K562 (cell line): ENCODE measurements around the gene RASIP1. TPM values are rescaled to one million over a fixed set of nuclear protein-coding genes. Genes with fewer than 3 reads are reported as not detected.
A peak's percentile ranks its signal among the peaks of the same experiment; 100 is the strongest.

Source experiments
- ATAC-seq: fragments of 200-7000 bp; cut with Tn5 transposase; 3 replicates; pipeline ENCODE4 v1.9.1; 2020; ENCODE audit warnings: moderate library complexity
- BruUV-seq: library from RNA; stranded (reverse); fragments of 400-500 nt; replicated peaks from 2 replicates; lab custom pipeline; 2021; lab: Mats Ljungman, UMichigan
- CTCF ChIA-PET: fragments of 300-600 bp; formaldehyde crosslinking; extraction: SDS; loops from one replicate; lab custom pipeline; 2021; ENCODE audit warnings: low intra/inter-chr PET ratio; lab: Yijun Ruan, JAX
- POLR2A ChIA-PET: fragments of 300-600, 350-650 bp; sonication (Branson Sonifier 250); formaldehyde crosslinking; extraction: SDS; loops from one replicate; lab custom pipeline; 2021; ENCODE audit warnings: antibody characterized with exemption, inconsistent platforms; lab: Yijun Ruan, JAX
- DNase-seq, 4 experiments: peaks; one replicate each; pipeline versions ENCODE4 v3.0.0 to v3.0.0-alpha.2; 2011 to 2018; ENCODE audit warnings: low spot score in 3 of 4, mixed read lengths in 3 of 4; ENCODE audit errors: extremely low read depth in 1 of 4
- FAIRE-seq: peaks from 2 replicates; lab custom pipeline; 2011; peaks lifted over from hg19 to GRCh38; lab: Jason Lieb, UNC
- H2AFZ ChIP-seq: 2 replicates; pipeline ENCODE4 v1.6.0; 2011; ENCODE audit warnings: low read depth, low read length, control low read depth, inconsistent platforms
- H3K27ac ChIP-seq: fragments of 200-600 bp; 3 replicates; pipeline ENCODE4 v1.8.0; 2011; ENCODE audit warnings: low read depth, mild to moderate bottlenecking, control low read depth, inconsistent platforms, low read length, moderate library complexity, mixed read lengths; ENCODE audit errors: extremely low read depth
- H3K27me3 ChIP-seq, 2 experiments: fragments of 300-600 bp in 1 of 2; 2 replicates in 1 of 2; 3 replicates in 1 of 2; pipeline versions ENCODE4 v1.6.0 to v1.8.0; 2011; ENCODE audit warnings: inconsistent platforms in 2 of 2, low read length in 2 of 2, mild to moderate bottlenecking in 1 of 2, mixed read lengths in 1 of 2, moderate library complexity in 1 of 2; ENCODE audit not compliant: control insufficient read depth in 2 of 2, insufficient read depth in 2 of 2
- H3K36me3 ChIP-seq: fragments of 300-600 bp; 3 replicates; pipeline ENCODE4 v1.8.0; 2011; ENCODE audit warnings: mild to moderate bottlenecking, low read length, inconsistent platforms; ENCODE audit not compliant: control insufficient read depth, insufficient read depth
- H3K4me1 ChIP-seq, 2 experiments: fragments of 200-600 bp in 1 of 2; replicated peaks in 1 of 2; 2 replicates in 1 of 2; 3 replicates in 1 of 2; pipeline versions ENCODE4 v1.5.1 to v1.8.0; 2011; ENCODE audit warnings: inconsistent platforms in 2 of 2, low read length in 2 of 2, mild to moderate bottlenecking in 1 of 2, mixed read lengths in 1 of 2, moderate library complexity in 1 of 2; ENCODE audit not compliant: control insufficient read depth in 2 of 2, insufficient read depth in 2 of 2
- H3K4me2 ChIP-seq: 2 replicates; pipeline ENCODE4 v1.6.1; 2011; ENCODE audit warnings: low read length, control low read depth, inconsistent platforms, mixed read lengths; ENCODE audit not compliant: insufficient read depth
- H3K4me3 ChIP-seq: fragments of 200-600 bp; sonication (generic), shearing (Covaris generic); 2 replicates; pipeline ENCODE4 v1.5.1; 2016; ENCODE audit warnings: control low read depth, inconsistent platforms
- H3K79me2 ChIP-seq: fragments of 200-600 bp; 3 replicates; pipeline ENCODE4 v1.8.0; 2011; ENCODE audit warnings: low read length, inconsistent platforms; ENCODE audit not compliant: control insufficient read depth, insufficient read depth
- H3K9ac ChIP-seq, 2 experiments: 2 replicates each; pipeline versions ENCODE4 v1.6.0 to v1.6.1; 2011; ENCODE audit warnings: low read depth in 2 of 2, low read length in 2 of 2, control low read depth in 1 of 2, inconsistent platforms in 1 of 2, mild to moderate bottlenecking in 1 of 2, mixed read lengths in 1 of 2; ENCODE audit not compliant: insufficient read depth in 1 of 2
- H3K9me1 ChIP-seq: one replicate; pipeline ENCODE4 v1.6.0; 2011; ENCODE audit warnings: inconsistent platforms, mild to moderate bottlenecking, low read length, moderate library complexity; ENCODE audit not compliant: control insufficient read depth, insufficient read depth
- H3K9me3 ChIP-seq: replicated peaks from 2 replicates; pipeline ENCODE4 v1.5.1; 2011; ENCODE audit warnings: low read depth, low read length, inconsistent platforms; ENCODE audit not compliant: control insufficient read depth, insufficient read depth
- H4K20me1 ChIP-seq: replicated peaks from 2 replicates; pipeline ENCODE4 v1.6.1; 2011; ENCODE audit warnings: low read length, inconsistent platforms, mixed read lengths; ENCODE audit not compliant: control insufficient read depth, insufficient read depth
- CHD2 ChIP-seq: IDR thresholded peaks from 2 replicates; pipeline ENCODE4 v1.6.1; 2011; ENCODE audit warnings: low read depth, low read length
- DPF2 ChIP-seq: fragments of 450-650 bp; IDR thresholded peaks from 2 replicates; pipeline ENCODE4 v1.6.1; 2016
- FOXA1 ChIP-seq: fragments of 450-650 bp; IDR thresholded peaks from 2 replicates; pipeline ENCODE4 v1.6.1; 2016; ENCODE audit warnings: mild to moderate bottlenecking, borderline replicate concordance
- MAFF ChIP-seq: IDR thresholded peaks from 2 replicates; pipeline ENCODE4 v1.6.1; 2012; ENCODE audit warnings: low read length, improper control_type of control experiment
- MEF2D ChIP-seq: conservative IDR thresholded peaks from 2 replicates; pipeline ENCODE4 v1.6.1; 2016; ENCODE audit warnings: low read depth, missing genetic modification characterization, missing compliant biosample characterization
- PURB ChIP-seq: sonication (generic); formaldehyde crosslinking; IDR thresholded peaks from 2 replicates; pipeline ENCODE4 v1.9.0; 2021; ENCODE audit warnings: low read depth, mild to moderate bottlenecking, missing genetic modification reagents
- TSC22D4 ChIP-seq: fragments of 450-650 bp; IDR thresholded peaks from 2 replicates; pipeline ENCODE4 v1.6.1; 2016; ENCODE audit warnings: missing genetic modification characterization, missing biosample characterization, control low read depth
- ZNF77 ChIP-seq: fragments of 250-450 bp; sonication (Bioruptor Pico); IDR thresholded peaks from 2 replicates; pipeline ENCODE4 v1.5.0; 2020
- WGBS: fragments of 100-300 bp; shearing (Covaris generic); methylation state at CpG from one replicate; pipeline ENCODE4 v1.1.6; 2016; ENCODE audit warnings: low coverage, mixed read lengths; ENCODE audit not compliant: insufficient coverage; ENCODE audit errors: missing lambda C conversion rate; 5-methylcytosine and 5-hydroxymethylcytosine counted together
- in situ Hi-C: fragments of 300-500 bp; cut with MboI; formaldehyde crosslinking; loops from 4 replicates; pipeline ENCODE4 v1.15.0; 2018; ENCODE audit warnings: inconsistent platforms, mixed read lengths
- intact Hi-C: fragments of 100-400 bp; cut with micrococcal nuclease; formaldehyde crosslinking; loops from 2 replicates; pipeline ENCODE4 v1.14.2; 2022
- polyA plus RNA-seq, 8 experiments: library from polyadenylated mRNA; depleted of rRNA in 4 of 8; stranded (reverse) in 5 of 8; unstranded in 3 of 8; fragments of >200 nt; fragmentation: Nextera tagmentation in 2 of 8; fragmentation: Illumina TruSeq in 1 of 8; extraction: Ambion mirVana in 2 of 8; extraction: Trizol in 1 of 8; gene quantifications; 2 replicates each; pipeline versions ENCODE4 v1.2.1 to v1.2.3, GENCODE V29; 2011 to 2014; ENCODE audit warnings: inconsistent platforms in 1 of 8, missing spikeins in 1 of 8
- total RNA-seq, 7 experiments: library from RNA; depleted of rRNA in 6 of 7; stranded (reverse); fragments of >200 nt in 6 of 7; fragmentation: Illumina TruSeq in 2 of 7; extraction: Trizol in 2 of 7; gene quantifications; 2 replicates each; pipeline versions ENCODE4 v1.2.1 to v1.2.3, GENCODE V29; 2011 to 2021; ENCODE audit warnings: low replicate concordance in 1 of 7
- TF ChIP-seq, protein P1 (sequence below): fragments of 450-650 bp; IDR thresholded peaks from 2 replicates; pipeline ENCODE4 v1.6.1; 2016; ENCODE audit warnings: missing biosample characterization, missing genetic modification characterization
- TF ChIP-seq, protein P2 (sequence below): sonication (generic); formaldehyde crosslinking; IDR thresholded peaks from 2 replicates; pipeline ENCODE4 v1.8.1; 2022; ENCODE audit warnings: missing genetic modification reagents
- TF ChIP-seq, protein P3 (sequence below), 2 experiments: IDR thresholded peaks in 1 of 2; conservative IDR thresholded peaks in 1 of 2; 2 replicates each; pipeline ENCODE4 v1.6.1; 2016; ENCODE audit warnings: low read depth in 2 of 2, mild to moderate bottlenecking in 1 of 2, missing compliant biosample characterization in 1 of 2, missing genetic modification characterization in 1 of 2, moderate library complexity in 1 of 2

The RASIP1 gene
- total and polyA plus RNA-seq, 9 of the 15 experiments (the other 6 are each of a cell fraction or from before 2014, with no cell fraction given): 0.20 to 4.7 (median 1.5) TPM

DNA sequence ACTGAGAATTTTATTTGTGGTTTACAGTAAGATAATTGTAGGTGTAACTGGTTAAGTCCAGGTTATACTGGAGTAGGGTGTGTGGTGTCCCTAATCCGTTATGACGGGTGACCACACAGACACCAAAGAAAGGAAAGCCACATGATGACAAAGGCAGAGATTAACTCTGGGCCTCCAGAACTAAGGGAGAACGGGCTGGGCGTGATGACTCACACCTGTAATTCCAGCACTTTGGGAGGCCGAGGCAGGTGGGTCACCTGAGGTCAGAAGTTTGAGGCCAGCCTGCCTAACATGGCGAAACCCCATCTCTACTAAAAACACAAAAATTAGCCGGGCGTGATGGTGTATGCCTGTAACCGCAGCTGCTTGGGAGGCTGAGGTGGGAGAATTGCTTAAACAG, 54.8 kb downstream of the RASIP1 start (continued):
- TF ChIP-seq, protein P1, sequence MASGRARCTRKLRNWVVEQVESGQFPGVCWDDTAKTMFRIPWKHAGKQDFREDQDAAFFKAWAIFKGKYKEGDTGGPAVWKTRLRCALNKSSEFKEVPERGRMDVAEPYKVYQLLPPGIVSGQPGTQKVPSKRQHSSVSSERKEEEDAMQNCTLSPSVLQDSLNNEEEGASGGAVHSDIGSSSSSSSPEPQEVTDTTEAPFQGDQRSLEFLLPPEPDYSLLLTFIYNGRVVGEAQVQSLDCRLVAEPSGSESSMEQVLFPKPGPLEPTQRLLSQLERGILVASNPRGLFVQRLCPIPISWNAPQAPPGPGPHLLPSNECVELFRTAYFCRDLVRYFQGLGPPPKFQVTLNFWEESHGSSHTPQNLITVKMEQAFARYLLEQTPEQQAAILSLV (tag): no peak
- TF ChIP-seq DPF2 (0 out of 2 replicates have a peak, but pooled peaks have one; percentile 36), MAFF (no peak), MEF2D (tag) (no peak), TSC22D4 (tag) (no peak)

DNA sequence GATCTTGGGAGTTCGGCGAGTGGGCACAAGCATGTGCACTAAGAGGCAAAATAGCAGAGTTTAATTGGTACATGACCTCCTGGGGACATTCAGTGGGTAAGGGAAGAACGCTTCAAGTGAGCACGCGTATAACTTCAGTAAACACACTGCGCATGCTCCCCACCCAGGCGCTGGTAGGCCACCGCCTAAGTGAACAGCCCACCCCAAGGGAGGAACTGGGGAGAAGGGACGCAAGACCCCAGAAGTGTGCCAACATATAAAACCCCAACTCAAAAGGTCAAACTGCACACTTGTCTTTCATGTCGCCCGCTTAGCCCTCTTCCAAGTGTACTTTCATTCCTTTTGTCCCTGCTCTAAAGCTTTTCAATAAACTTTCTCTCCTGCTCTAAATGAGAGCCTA, 57.1 kb downstream of the RASIP1 start:
- in situ Hi-C loops (no loop called here), intact Hi-C loops (no loop called here)
- no peak overlapping the region for H3K27ac ChIP-seq
- H4K20me1 ChIP-seq: no peaks in the 10 kb centered on the region
- H3K4me2 ChIP-seq: no peak overlapping the region
- peaks cover 16 to 42% of the 10 kb centered on the region in 2 experiments for H3K4me1 ChIP-seq
- no peaks in the 10 kb centered on the region for H3K27me3 ChIP-seq
- H2AFZ ChIP-seq: no peak overlapping the region
- no peak overlapping the region for H3K4me3 ChIP-seq
- H3K9ac ChIP-seq: no peak overlapping the region
- ChIA-PET POLR2A (no interaction called here), CTCF (no interaction called here)
- TF ChIP-seq, protein P2, sequence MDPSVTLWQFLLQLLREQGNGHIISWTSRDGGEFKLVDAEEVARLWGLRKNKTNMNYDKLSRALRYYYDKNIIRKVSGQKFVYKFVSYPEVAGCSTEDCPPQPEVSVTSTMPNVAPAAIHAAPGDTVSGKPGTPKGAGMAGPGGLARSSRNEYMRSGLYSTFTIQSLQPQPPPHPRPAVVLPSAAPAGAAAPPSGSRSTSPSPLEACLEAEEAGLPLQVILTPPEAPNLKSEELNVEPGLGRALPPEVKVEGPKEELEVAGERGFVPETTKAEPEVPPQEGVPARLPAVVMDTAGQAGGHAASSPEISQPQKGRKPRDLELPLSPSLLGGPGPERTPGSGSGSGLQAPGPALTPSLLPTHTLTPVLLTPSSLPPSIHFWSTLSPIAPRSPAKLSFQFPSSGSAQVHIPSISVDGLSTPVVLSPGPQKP (CRISPR knock-in tag): no peak
- no peak for TF ChIP-seq FOXA1
- TF ChIP-seq, protein P3, sequence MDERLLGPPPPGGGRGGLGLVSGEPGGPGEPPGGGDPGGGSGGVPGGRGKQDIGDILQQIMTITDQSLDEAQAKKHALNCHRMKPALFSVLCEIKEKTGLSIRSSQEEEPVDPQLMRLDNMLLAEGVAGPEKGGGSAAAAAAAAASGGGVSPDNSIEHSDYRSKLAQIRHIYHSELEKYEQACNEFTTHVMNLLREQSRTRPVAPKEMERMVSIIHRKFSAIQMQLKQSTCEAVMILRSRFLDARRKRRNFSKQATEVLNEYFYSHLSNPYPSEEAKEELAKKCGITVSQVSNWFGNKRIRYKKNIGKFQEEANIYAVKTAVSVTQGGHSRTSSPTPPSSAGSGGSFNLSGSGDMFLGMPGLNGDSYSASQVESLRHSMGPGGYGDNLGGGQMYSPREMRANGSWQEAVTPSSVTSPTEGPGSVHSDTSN (CRISPR knock-in tag; IDR thresholded peaks at IDR 0.05; ENCODE audit: low read depth): no peak
- TF ChIP-seq, protein P3 (tag; conservative IDR thresholded peaks at IDR 0.05; ENCODE audit: low read depth): no peak
- no peak for TF ChIP-seq PURB (CRISPR knock-in tag)
- TF ChIP-seq ZNF77 (CRISPR knock-in tag): no peak
- TF ChIP-seq CHD2: no peak
- no peaks in the 10 kb centered on the region for H3K9me1 ChIP-seq
- BruUV-seq: no TSS peak
- no peaks in the 10 kb centered on the region for H3K79me2 ChIP-seq
- ATAC-seq (no peak), FAIRE-seq (no peak), DNase-seq (no peak)
- no peaks in the 10 kb centered on the region for H3K36me3 ChIP-seq
- 79% methylated on average over 9 of the region's 11 CpGs for WGBS
- H3K9me3 ChIP-seq: no peaks in the 10 kb centered on the region
